ENCODE results near the gene GLRX3. TPM values are rescaled to one million over a fixed set of nuclear protein-coding genes. Genes with fewer than 3 reads are reported as not detected.
"Not testable (repeated sequence)": the region's sequence is repeated elsewhere in the genome, so short reads cannot be mapped to it uniquely, and the experiment has no call there.

The GLRX3 gene
- 10 to 100 TPM; 48.6 to 73.8 TPM for total RNA-seq
- long read RNA-seq, donor 1, transcript GLRX3-201 (11 exons, 1,302 nt): major isoform, 22 of 31 reads
- long read RNA-seq, donor 1, partial matches to known transcripts: 4 of 31 reads
- long read RNA-seq, donor 1, other reads (novel, unspliced or antisense): 1 of 31 reads
- long read RNA-seq, donor 2, transcript GLRX3-201 (11 exons, 1,302 nt): major isoform, 166 of 233 reads
- long read RNA-seq, donor 2, transcript GLRX3-202 (12 exons, 3,827 nt): minor isoform, 44 of 233 reads
- long read RNA-seq, donor 2, partial matches to known transcripts: 7 of 233 reads
- long read RNA-seq, donor 2, other reads (novel, unspliced or antisense): 14 of 233 reads

DNA sequence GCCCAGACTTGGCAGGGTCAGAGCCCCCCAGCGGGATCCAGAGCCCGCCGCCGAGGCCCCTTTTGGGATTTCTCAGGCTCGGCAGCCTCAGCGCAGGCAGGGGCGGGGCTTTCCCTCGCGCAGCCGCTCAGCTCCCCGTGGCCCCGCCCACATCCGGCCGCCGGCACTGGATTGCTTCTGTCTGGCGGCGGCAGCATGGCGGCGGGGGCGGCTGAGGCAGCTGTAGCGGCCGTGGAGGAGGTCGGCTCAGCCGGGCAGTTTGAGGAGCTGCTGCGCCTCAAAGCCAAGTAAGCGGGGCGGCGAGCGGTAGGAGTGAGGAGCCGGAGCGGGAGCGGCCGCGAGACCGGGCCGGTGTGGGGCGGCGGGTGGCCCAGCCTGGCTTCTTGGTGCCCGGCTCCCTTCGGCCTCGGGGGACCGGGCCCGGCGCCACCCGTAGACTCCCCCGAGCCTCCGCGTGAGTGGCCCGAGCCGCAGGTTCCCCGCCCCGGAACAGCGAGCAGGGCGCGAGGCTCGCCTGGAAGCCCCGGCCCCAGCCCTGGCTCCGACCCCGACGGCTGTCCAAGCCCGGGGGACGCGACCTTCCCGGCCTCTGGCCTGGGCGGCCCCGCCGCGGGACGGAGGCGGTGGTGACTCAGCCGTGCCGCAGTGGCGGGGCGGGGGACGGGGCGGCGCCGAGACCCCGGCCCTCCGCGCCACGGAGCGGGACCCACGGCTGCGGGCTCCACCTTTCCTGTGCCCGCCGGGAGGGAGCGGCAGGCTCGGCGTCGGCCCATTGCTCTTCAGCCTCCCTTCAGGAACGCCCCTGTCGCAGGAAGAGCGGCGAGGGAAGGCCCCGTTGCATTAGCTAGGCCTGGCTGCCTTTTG is at the start of gene GLRX3:
Gene GLRX3 (plus strand): TSS at position 166 of the 864 bp plus-strand sequence. CDS start 30 bp downstream, at position 196.
- peak; percentile 96 for DNase-seq (ENCODE audit: low spot score)
- intact Hi-C loops (cut with DNase I): no loop called here

DNA sequence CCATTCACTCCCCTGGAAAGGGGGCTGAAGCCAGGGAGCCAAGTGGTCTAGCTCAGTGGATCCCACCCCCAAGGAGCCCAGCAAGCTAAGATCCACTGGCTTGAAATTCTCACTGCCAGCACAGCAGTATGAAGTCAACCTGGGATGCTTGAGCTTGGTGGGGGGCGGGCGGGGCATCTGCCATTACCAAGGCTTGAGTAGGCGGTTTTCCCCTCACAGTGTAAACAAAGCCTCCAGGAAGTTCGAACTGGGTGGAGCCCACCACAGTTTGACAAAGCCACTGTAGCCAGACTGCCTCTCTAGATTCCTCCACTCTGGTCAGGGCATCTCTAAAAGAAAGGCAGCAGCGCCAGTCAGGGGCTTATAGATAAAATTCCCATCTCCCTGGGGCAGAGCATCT is 45.6 kb upstream of the GLRX3 start:
- DNase-seq (ENCODE audit: low spot score); intact Hi-C loops (cut with DNase I): not testable (repeated sequence)

GRCh38 chr10:130099344-130099743 is 36.8 kb upstream of the GLRX3 start:
- DNase-seq (ENCODE audit: low spot score): no peak

GRCh38 chr10:130105724-130106123 is 30.5 kb upstream of the GLRX3 start:
- no peak for DNase-seq (ENCODE audit: low spot score)
- intact Hi-C loops (cut with DNase I): no loop called here

More at GRCh38 chr10:130099344-130099743, 36.8 kb upstream of the GLRX3 start:
- intact Hi-C loops (cut with DNase I): no loop called here

- intact Hi-C loops (cut with DNase I); DNase-seq (ENCODE audit: low spot score): not testable (repeated sequence)
Observed at GRCh38 chr10:130108146-130108545, 28.0 kb upstream of the GLRX3 start.

GRCh38 chr10:130108934-130109604 is 27.1 kb upstream of the GLRX3 start:
- intact Hi-C loops (cut with DNase I): no loop called here
- DNase-seq (ENCODE audit: low spot score): no peak

DNA sequence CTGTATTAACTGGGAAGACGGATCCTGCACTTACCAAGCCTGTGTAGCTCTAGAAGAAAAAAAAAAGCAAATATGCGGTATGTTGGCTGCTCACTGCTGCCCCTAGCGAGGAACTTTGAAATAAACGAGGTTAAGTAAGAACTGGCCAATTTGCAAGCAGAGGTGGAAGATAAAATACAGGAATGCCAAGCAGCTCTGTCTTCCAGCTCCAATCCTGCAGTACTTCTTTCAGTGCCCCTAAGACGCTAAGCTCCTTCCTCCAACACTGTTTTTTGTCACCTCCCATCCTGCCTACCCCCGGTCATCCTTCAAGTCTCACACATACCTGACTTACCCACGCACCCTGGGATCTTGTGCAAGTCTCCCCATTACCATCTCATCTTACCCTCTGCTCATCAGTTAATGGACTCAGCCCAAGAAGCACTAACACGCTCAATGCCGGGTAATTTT is 26.4 kb upstream of the GLRX3 start:
- intact Hi-C loops (cut with DNase I): no loop called here

DNA sequence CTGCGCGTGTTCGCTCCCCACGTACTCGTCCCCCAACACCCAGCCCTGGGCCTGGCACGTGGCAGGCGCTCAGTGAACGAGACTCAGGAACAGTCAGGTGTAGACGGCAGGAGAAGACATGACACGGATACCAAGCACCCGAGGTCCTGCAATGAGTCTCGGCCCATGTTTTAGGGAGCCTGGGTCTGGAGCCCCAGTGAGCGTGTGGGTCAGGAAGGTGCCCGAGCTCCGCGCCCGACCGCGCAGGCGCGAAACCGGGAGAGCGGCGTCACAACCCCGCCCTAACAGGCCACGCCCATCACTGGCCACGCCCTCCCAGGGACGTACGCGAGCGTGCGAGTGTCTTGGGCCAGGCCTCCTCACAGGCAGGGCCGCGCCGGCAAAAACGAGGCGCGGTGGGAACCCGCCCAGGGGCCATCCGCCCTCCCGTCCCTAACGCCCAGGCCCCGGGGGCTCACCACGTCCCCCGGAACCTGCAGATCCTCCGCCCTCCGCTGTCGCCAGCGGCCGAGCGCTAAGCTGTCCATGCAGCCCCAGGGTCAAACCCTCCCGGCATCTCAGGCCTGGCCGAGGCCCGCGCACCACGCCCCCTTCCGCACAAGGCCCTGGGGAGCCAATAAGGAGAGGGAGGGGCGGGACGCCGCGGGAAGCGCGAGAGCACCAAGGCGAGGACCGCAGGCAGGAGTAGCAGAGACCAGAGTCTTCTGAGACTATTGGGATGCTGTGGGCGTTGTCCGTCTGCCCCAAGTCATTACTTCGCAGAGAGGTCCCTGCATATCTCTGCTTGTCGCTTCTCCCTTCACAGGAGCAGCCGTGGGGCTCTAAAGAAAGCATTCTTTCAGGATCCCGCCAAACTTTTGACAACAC is 25.7 kb upstream of the GLRX3 start, which contains the start of gene C10orf143:
Gene C10orf143 (minus strand): TSS at position 585 of the 867 bp plus-strand sequence. CDS start 58 bp downstream, at position 527.
- peak; percentile 99 for DNase-seq (ENCODE audit: low spot score)
- intact Hi-C loops (cut with DNase I): no loop called here

More for the DNA sequence above, 26.4 kb upstream of the GLRX3 start:
- DNase-seq (ENCODE audit: low spot score): no peak

DNA sequence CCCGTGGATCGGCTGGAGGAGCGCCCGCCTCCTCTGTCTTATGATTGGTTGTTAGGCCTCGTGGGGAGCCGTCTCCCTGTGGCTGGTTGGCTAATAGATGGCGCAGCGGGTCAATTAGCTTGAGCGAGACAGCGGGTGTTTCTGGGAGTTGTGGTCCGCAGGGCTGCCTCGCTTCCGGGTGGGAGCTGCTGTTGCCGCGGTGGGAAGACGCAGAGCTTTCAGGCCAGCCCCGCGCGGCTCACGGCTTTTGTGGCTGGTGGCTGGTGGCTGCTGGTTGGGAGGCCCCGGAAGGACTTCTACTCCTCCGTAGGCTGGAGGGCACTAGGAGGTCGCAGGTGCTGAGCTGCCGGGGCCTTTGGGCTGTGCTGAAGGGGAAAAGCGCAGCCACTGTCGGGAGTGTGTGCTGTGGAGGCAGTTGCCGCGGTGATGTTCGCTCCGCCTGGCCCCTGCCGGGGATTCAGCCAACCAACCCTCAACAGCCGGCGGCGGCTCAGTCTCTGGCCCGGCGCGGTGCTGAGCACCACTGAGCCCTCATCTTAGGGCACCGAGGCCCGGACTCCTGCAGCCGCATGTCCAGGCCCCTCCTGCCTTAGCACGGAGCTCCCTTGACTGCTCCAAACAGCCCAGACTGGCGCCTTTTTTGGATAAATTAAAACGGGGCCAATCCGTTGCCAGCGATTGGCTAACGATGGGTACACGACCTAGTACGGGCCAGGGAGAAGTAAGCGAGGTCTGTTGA is 24.9 kb upstream of the GLRX3 start:
- DNase-seq (ENCODE audit: low spot score): peak; percentile 98
- intact Hi-C loops (cut with DNase I): no loop called here

DNA sequence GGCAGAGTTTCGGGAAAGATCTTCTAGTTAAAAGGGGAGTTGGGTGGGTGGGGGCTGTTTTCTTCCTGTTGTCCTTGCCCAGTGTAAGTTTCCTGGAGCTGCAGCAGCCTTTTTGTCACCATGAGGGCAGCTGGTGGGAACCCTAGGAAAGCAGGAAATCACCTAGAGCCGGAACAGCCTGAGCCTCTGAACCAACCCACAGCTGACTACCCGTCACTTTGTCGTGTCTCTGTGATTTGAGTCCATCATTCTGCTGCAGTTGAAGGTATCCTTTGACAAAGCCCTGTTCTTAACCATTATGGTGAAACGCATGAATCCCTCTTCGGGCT is 24.4 kb upstream of the GLRX3 start:
- intact Hi-C loops (cut with DNase I): no loop called here
- no peak for DNase-seq (ENCODE audit: low spot score)

GRCh38 chr10:130112821-130113220 is 23.4 kb upstream of the GLRX3 start:
- no peak for DNase-seq (ENCODE audit: low spot score)
- intact Hi-C loops (cut with DNase I): no loop called here

- intact Hi-C loops (cut with DNase I); DNase-seq (ENCODE audit: low spot score): not testable (repeated sequence)
Observed at GRCh38 chr10:130116942-130117341, 19.2 kb upstream of the GLRX3 start.

- intact Hi-C loops (cut with DNase I): not testable (repeated sequence)
Observed at GRCh38 chr10:130117535-130117934, 18.7 kb upstream of the GLRX3 start.

DNA sequence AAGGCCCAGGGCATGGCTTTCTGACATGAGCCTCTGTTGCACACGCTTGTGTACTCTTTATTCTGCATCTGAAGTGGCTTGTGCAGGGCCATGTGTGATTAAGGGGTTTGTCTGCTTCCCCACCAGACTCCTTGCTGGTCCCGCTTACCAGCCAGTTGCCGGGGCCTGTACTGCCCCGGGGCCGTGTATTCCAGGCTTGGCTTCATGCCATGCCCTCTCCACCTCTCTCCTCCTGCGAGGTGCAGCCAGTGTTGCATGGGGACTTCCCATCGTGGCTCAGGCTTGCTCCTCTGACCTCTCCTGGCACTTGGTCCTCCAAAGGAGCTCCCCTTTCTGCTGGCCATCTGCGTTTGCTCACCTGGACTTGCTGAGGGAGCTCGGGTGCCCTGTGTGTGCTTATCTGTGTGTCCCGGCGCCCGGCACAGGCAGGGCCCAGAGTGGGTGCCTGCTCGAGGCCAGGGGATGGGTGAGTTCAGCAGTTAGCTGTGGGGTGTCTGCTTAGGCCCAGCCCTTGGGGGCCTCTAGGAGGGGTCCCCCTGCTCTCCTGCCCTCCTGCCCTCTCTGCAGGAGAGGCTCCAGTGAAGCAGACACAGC is 14.6 kb upstream of the GLRX3 start:
- intact Hi-C loops (cut with DNase I): no loop called here
- DNase-seq (ENCODE audit: low spot score): no peak

More at GRCh38 chr10:130117535-130117934, 18.7 kb upstream of the GLRX3 start:
- DNase-seq (ENCODE audit: low spot score): not testable (repeated sequence)

- no peak for DNase-seq (ENCODE audit: low spot score)
- intact Hi-C loops (cut with DNase I): loop anchor here in 1 of 2 donors (1.0 kb wide), 1 partner anchor 19 kb away; no protein-coding TSS in a partner anchor
Observed at GRCh38 chr10:130127364-130128061, 8.7 kb upstream of the GLRX3 start.

- DNase-seq (ENCODE audit: low spot score): no peak
- intact Hi-C loops (cut with DNase I): no loop called here
Observed at GRCh38 chr10:130128062-130128781, 8.0 kb upstream of the GLRX3 start.

Measured in posterior vena cava (tissue), 2 donors.